COR-L47 (cell line): ENCODE results near the gene CASD1.
A peak's percentile ranks its signal among the peaks of the same experiment; 100 is the strongest.

Source experiments
- DNase-seq: peaks from one replicate; lab custom pipeline; 2025; lab: John Stamatoyannopoulos, UW

CASD1 gene

DNA sequence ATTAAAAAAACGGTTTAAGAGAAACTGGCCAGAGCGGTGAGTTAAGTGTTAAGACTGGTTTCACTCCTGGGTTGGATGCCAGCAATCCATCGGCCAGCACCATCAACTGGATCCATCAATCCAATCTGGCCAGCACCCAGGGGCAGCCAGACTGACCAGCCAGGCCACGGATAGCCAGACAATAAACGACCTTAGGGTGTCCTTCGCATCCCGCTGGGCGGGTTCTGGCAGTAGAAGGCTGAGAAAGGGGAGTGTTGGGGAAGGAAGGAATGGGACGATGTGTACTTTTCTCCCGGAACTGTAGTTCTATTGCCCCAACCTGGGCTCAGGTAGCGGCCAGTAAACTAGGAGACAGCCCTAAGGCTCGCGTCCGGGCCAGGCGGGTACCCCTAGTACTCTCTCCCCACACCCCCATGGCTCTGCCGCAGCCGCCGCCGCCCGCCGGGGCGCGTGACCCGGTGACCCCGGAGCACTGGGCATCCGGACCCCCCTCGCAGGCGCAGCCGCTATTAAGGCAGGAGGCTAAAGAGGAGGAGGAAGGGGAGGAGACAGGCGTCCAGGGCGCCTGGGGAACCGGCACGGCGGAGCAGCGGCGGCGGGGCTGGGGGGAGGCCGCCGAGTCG, at the start of gene CASD1:
CASD1 (plus strand) TSS at position 546 of the 623 bp plus-strand sequence. CDS start 276 bp downstream, outside the sequence.
- DNase-seq = peak; percentile 56

DNA sequence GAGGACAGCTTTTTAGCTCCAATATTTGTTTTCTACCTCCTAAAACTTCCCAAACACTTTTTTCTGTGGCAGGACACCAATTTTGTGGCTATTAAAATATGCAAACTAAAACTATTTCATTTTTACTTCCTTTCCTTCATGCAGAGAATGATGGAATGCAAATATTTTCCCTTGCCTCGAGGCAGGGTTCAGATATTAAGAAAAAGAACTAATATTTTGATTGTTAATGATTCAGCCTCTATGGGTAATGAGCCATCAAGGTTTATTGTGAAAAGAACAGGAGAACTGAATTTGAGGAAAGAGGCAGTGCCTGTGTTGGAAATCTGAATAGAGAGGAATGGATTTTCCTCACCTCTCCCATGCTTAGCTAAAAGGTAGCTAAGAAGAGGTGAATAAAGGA, 43.1 kb upstream of the CASD1 start:
- no peak for DNase-seq

DNA sequence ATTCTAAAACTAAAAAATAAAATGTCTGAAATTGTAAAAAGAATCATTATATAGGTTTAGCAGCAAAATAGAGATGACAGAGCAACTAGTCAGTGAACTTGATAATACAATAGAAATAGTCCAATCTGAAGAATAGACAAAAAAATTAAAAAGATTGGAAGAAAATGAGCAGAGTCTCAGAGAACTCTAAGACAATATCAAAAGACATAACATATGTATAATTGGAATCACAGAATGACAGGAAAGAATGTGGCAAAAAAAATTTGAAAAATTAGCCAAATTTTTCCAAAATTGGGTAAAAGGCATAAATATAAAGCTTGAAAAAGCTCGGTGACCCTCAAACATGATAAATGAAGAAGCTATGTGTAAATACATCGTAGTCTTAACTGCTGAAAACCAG, 38.0 kb upstream of the CASD1 start:
- no peak for DNase-seq

- DNase-seq = no peak
These were observed 37.0 kb upstream of the CASD1 start for GRCh38 chr7:94472608-94473007.

DNA sequence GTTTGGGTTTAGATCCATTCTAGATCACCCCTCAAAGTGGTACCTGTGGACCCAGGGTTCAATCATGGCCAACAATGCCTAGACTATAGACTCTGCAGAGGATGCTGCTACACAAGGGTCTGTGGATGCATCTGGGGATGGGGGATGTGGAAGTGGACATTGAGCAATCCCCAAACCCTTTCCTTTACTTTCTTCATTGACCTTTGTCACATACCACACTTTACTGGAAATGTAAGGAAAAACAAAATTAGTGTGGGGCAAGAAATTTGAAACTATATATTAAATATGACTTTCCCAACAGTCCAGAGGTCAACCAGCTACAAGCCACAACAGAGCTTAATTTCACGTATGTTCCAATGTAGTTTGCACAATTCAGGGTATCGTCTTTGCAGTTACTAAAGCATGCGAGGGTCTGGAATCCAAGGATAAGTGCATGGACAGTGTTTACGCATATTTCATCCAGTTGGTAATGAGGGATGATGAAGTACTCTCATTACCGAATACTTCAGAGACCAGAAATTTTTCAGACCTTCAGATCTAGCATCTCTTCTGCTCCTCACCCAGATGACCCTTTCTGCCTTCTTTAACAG, 33.3 kb upstream of the CASD1 start:
- DNase-seq = no peak

DNA sequence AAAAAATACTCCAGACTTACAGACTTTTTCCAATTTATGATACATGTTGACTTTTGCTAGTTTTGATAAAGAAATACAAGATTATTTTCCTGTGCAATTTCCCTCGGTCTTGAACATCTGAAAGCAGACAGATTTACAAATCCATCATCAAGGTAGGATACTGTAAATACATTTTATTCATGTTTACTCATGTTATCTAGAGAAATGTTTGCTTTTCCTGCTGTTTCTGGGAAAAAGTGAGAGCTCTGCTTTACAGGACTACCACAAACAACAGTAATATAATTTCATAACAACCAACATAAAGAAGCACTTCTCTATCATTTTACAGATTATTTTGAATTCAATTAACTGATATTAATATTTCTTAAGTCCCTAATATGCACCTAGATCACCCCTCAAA, 31.7 kb upstream of the CASD1 start:
- no peak for DNase-seq

- no peak for DNase-seq
These were observed 30.9 kb upstream of the CASD1 start for GRCh38 chr7:94478648-94479214.

DNA sequence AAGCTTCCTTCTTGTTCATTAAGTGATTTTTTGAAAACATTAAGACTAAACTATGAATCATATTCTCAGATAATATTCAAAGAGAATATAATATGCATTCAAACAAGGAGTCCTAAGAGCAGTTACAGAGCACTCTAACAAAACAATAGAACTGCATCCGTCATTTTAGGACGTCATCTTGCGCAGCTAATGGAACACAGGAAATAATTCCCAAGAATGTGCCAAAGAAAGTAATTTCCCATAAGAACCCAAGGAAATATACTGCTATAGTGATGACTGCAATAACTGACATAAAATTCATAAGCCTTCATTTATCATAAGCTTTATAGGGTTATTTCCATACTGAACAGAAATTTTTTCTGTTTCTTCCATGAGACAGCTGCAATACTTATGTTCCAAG, 28.3 kb upstream of the CASD1 start:
- no peak for DNase-seq

DNA sequence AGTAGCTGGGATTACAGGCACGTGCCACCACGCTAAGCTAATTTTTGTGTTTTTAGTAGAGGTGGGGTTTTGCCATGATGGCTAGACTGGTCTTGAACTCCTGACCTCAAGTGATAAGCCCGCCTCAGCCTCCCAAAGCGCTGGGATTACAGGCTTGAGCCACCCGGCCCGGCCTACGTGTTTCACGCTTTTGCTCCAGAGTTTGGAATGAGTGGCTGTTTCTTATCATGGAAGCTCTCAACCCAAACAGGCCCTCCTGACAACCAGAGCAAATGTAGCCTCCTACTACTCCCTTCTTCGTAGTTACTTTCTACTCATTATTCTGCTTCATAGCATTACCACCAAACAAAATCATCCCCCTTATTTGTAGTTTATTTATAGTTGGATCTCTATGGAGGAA, 26.8 kb upstream of the CASD1 start:
- no peak for DNase-seq

DNA sequence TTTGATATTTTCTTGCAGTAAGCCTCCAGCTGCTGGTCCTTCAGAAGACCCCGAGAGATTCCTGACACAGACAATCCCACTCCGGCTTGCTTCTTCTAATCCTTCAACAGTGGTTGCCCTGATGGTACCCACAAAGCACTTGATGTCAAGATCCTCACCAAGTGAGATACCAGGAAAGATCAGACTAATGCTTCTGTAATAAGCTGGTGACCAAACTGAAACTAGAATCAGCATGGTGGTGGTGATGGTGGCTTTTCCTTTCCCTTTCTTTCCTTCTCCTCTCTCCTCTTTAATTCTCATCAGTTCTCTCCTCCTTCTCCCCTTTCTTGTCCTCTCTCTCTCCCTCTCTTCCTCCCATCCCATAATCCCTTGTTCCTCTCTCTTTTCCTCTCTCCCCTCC, 25.8 kb upstream of the CASD1 start:
- DNase-seq = no peak

- DNase-seq = no peak
These were observed 23.4 kb upstream of the CASD1 start for GRCh38 chr7:94486216-94486615.

GRCh38 chr7:94491410-94491809, 18.2 kb upstream of the CASD1 start:
- no peak for DNase-seq

DNA sequence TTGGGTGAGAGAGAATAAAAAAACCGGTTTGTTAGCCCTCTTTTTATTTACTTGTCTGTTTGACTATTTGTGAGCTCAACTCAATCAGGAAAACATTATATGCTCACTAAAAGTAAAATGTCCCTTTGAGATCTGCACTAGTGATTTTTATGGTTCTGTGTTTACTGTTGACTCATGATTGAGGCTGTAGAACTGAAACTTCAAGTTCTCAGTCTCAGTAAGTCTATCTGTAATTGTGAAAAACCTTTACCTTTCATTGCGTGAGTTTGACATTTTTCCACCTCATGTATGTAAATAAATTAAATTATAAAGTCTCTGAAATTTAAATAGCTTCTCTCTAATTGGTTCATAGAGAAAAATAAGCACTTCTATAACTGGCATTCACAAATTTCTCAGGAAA, 17.0 kb upstream of the CASD1 start:
- DNase-seq = no peak

GRCh38 chr7:94497874-94498670, 11.5 kb upstream of the CASD1 start:
- no peak for DNase-seq

GRCh38 chr7:94498918-94499317, 10.7 kb upstream of the CASD1 start:
- no peak for DNase-seq

DNA sequence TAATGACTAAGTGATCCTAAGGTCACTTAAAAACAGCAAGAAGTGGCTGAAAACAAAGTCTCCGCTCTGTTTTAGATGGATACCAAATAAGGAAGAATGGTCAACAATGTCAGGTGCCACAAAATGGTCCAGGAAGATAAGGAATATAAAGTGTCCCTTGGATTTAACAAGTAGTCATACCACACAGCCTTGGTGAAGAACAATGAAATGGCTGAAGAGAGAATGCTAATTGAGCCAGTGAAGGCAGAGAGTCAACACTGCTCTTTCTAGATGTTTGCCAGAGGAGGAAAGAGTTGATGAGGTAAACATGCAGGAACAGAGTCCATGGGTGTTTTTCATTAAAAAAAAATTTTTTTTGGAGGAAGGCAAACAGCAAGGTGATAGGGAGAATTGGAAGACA, 2.1 kb upstream of the CASD1 start:
- DNase-seq = no peak

DNA sequence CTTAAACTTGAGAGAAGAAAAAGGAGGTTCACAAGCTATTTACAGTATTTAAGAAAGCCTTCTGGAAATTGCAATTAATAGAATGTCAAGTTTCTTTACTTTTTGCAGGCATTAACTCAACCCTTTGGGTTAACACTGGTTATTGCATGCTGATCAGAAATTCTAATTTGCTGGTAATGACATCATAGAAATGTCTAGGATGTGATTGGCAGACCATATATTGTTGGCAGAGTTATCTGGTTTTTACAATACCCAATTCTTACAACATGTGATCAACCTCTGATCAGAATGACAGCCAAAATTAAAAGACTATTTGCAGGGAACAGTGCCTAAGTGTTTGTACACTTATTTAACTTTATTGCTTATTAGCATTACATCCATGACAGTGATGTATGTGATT, 1.6 kb upstream of the CASD1 start:
- no peak for DNase-seq

DNA sequence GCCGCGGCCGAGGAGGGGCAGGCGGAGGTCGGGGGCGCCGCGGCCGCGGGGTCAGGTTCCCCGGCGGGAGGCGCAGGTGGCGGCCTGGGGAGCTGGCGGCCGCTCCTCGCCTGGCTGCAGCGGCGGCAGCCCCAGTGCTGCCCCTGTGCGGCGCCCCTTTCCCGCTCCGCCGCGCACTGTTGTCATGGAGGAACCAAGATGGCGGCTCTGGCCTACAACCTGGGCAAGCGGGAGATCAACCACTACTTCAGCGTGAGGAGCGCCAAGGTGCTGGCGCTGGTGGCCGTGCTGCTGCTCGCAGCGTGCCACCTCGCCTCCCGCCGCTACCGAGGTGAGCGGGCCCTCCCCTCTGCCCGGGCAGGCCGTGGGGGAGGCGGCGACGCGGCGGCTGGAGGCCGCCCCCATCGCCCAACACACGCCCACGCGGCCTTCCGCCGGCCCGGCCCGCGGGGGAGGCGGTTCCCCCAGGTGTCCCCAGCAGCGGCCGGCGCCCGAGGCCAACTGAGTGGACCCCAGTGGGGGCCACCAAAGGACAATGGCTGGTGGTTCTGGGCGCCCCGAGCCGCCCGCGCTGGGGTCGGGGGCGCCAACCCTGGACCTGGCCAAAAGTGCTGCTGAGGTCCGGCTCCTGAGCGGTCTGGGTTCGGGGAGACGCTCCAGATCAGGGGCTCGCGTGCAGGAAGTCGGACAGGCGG, 425 bp downstream of the CASD1 start:
- peak; percentile 82 for DNase-seq

- peak; percentile 59 for DNase-seq
These were observed 1.2 kb downstream of the CASD1 start for GRCh38 chr7:94510582-94511496.

- no peak for DNase-seq
These were observed 2.1 kb downstream of the CASD1 start for GRCh38 chr7:94511718-94512117.
